Endothelial cell of umbilical vein (primary cell): ENCODE measurements around the gene TAMALIN. TPM values are rescaled to one million over a fixed set of nuclear protein-coding genes. Genes with fewer than 3 reads are reported as not detected.

Source experiments
- BruUV-seq: library from RNA; stranded (reverse); fragments of 400-500 nt; replicated peaks from 2 replicates; lab custom pipeline; 2021; lab: Mats Ljungman, UMichigan
- CTCF ChIA-PET: fragments of 300-600, 350-600 bp; sonication (Branson Sonifier 250); formaldehyde crosslinking; loops from one replicate; lab custom pipeline; 2021; ENCODE audit warnings: antibody characterized with exemption, inconsistent platforms; lab: Charles Lee
- POLR2A ChIA-PET: fragments of 300-600, 350-600 bp; sonication (Branson Sonifier 250); formaldehyde crosslinking; loops from one replicate; lab custom pipeline; 2021; ENCODE audit warnings: antibody characterized with exemption, inconsistent platforms; lab: Charles Lee
- DNase-seq: peaks from one replicate; pipeline ENCODE4 v3.0.0-alpha.2; 2011; ENCODE audit warnings: low read depth, low spot score
- FAIRE-seq: peaks from 2 replicates; lab custom pipeline; 2011; peaks lifted over from hg19 to GRCh38; lab: Jason Lieb, UNC
- H2AFZ ChIP-seq: 2 replicates; pipeline ENCODE4 v1.6.0; 2012; ENCODE audit warnings: low read depth, low read length, control low read depth, inconsistent platforms
- H3K27ac ChIP-seq: 2 replicates; pipeline ENCODE4 v1.5.1; 2011; ENCODE audit warnings: low read depth, mild to moderate bottlenecking, control low read depth, low read length, moderate library complexity; ENCODE audit not compliant: insufficient read depth
- H3K27me3 ChIP-seq, 2 experiments: 2 replicates each; pipeline versions ENCODE4 v1.6.0 to v1.6.1; 2011; ENCODE audit warnings: low read length in 2 of 2, mixed read lengths in 1 of 2; ENCODE audit not compliant: control insufficient read depth in 2 of 2, insufficient read depth in 2 of 2
- H3K36me3 ChIP-seq, 2 experiments: 2 replicates in 1 of 2; 3 replicates in 1 of 2; pipeline ENCODE4 v1.5.1; 2011; ENCODE audit warnings: low read length in 2 of 2, mild to moderate bottlenecking in 1 of 2, moderate library complexity in 1 of 2; ENCODE audit not compliant: control insufficient read depth in 2 of 2, insufficient read depth in 2 of 2; ENCODE audit errors: extremely low read depth in 1 of 2
- H3K4me1 ChIP-seq: 3 replicates; pipeline ENCODE4 v1.5.1; 2011; ENCODE audit warnings: mild to moderate bottlenecking, low read length; ENCODE audit not compliant: control insufficient read depth, insufficient read depth; ENCODE audit errors: extremely low read depth
- H3K4me2 ChIP-seq: 2 replicates; pipeline ENCODE4 v1.6.1; 2011; ENCODE audit warnings: low read length, control low read depth, mixed read lengths; ENCODE audit not compliant: insufficient read depth
- H3K4me3 ChIP-seq, 3 experiments: fragments of 200-600 bp in 1 of 3; sonication (generic), shearing (Covaris generic) in 1 of 3; replicated peaks in 1 of 3; 2 replicates each; pipeline ENCODE4 v1.5.1; 2011 to 2016; ENCODE audit warnings: control low read depth in 3 of 3, low read length in 3 of 3, mild to moderate bottlenecking in 2 of 3, inconsistent platforms in 1 of 3, low read depth in 1 of 3, moderate library complexity in 1 of 3; ENCODE audit not compliant: insufficient read depth in 1 of 3
- H3K79me2 ChIP-seq: 2 replicates; pipeline ENCODE4 v1.6.0; 2012; ENCODE audit warnings: low read length, inconsistent platforms; ENCODE audit not compliant: control insufficient read depth, insufficient read depth
- H3K9ac ChIP-seq: replicated peaks from 2 replicates; pipeline ENCODE3; 2011; ENCODE audit warnings: low read length, control low read depth; ENCODE audit not compliant: insufficient read depth; ENCODE audit errors: extremely low read depth
- H3K9me1 ChIP-seq: replicated peaks from 3 replicates; pipeline ENCODE4 v1.6.0; 2011; ENCODE audit warnings: mild to moderate bottlenecking, low read length; ENCODE audit not compliant: control insufficient read depth, insufficient read depth; ENCODE audit errors: extremely low read depth
- H3K9me3 ChIP-seq: replicated peaks from 2 replicates; pipeline ENCODE4 v1.5.1; 2012; ENCODE audit warnings: low read length, inconsistent platforms; ENCODE audit not compliant: control insufficient read depth, insufficient read depth
- H4K20me1 ChIP-seq: replicated peaks from 2 replicates; pipeline ENCODE3; 2011; ENCODE audit warnings: mild to moderate bottlenecking, low read length; ENCODE audit not compliant: control insufficient read depth, insufficient read depth; ENCODE audit errors: extremely low read depth
- EZH2 ChIP-seq: IDR thresholded peaks from 2 replicates; pipeline ENCODE4 v1.6.1; 2012; ENCODE audit warnings: borderline replicate concordance, low read depth, mild to moderate bottlenecking, moderate library complexity, low read length, inconsistent platforms; ENCODE audit not compliant: severe bottlenecking
- MAX ChIP-seq: IDR thresholded peaks from 2 replicates; pipeline ENCODE4 v1.6.1; 2011; ENCODE audit not compliant: insufficient read depth, insufficient read length
- POLR2AphosphoS5 ChIP-seq: IDR thresholded peaks from 2 replicates; pipeline ENCODE4 v1.6.1; 2012; ENCODE audit warnings: low read depth, mild to moderate bottlenecking, control low read depth, low read length, moderate library complexity; ENCODE audit not compliant: insufficient read depth
- dilution Hi-C: fragments of 300-500 bp; cut with MboI; formaldehyde crosslinking; loops from one replicate; pipeline ENCODE4 v1.15.0; 2019; ENCODE audit warnings: low sequenced_read_pairs; ENCODE audit not compliant: extremely low pct_ligation_motif_present
- intact Hi-C: fragments of 100-400 bp; cut with micrococcal nuclease; formaldehyde crosslinking; loops from one replicate; pipeline ENCODE4 v1.10.0; 2022
- polyA plus RNA-seq, 4 experiments: library from polyadenylated mRNA; depleted of rRNA in 3 of 4; stranded (reverse) in 3 of 4; unstranded in 1 of 4; fragments of >200 nt; gene quantifications; 2 replicates each; pipeline versions ENCODE4 v1.2.1 to v1.2.3, GENCODE V29; 2011 to 2012; ENCODE audit warnings: missing spikeins in 1 of 4
- total RNA-seq: library from RNA; stranded (reverse); gene quantifications from 2 replicates; pipeline ENCODE4 v1.2.3, GENCODE V29; 2021
- TF ChIP-seq, protein P1 (sequence below), 2 donors: IDR thresholded peaks; 1 replicate in 1 of 2; 2 replicates in 1 of 2; pipeline ENCODE4 v1.5.1; 2011; ENCODE audit warnings: low read length in 2 of 2, mild to moderate bottlenecking in 2 of 2, moderate library complexity in 2 of 2, control low read depth in 1 of 2, inconsistent platforms in 1 of 2, low read depth in 1 of 2; ENCODE audit not compliant: insufficient read depth in 1 of 2; ENCODE audit errors: extremely low read depth in 1 of 2

Gene TAMALIN
- total and polyA plus RNA-seq, 2 donors (not counting 3 experiments of a cell fraction or from before 2014, with no cell fraction given) = 53.3 to 87.5 TPM

- Histone ChIP-seq H3K27ac (peak overlapping the region; percentile 98), H3K4me2 (peak overlapping the region; percentile 62), H3K4me1 (peaks cover 78% of the 10 kb centered on the region), H4K20me1 (no peaks in the 10 kb centered on the region), H3K36me3 (peaks cover 5 to 9% of the 10 kb centered on the region in 2 experiments), H2AFZ (no peak overlapping the region), H3K27me3 (no peaks in the 10 kb centered on the region), H3K4me3 (peak overlapping the region in 1 of 3 experiments; percentile 3), H3K9me3 (no peaks in the 10 kb centered on the region), H3K9me1 (no peaks in the 10 kb centered on the region), H3K79me2 (peaks cover 63% of the 10 kb centered on the region), H3K9ac (peak overlapping the region; percentile 73)
- intact Hi-C loops (loop anchor here (1.0 to 2.0 kb wide), 4 partner anchors 8 to 75 kb away; no protein-coding TSS in a partner anchor), dilution Hi-C loops (no loop called here)
- CTCF ChIA-PET = interaction anchor here (1.2 to 5.7 kb wide), 11 partner anchors 10 to 84 kb away, joined by 3 to 39 read pairs (median 10); partner anchors contain the start of genes ACVR1B and ANKRD33
- POLR2A ChIA-PET = interaction anchor here (0.6 to 0.8 kb wide), 2 partner anchors 35 to 86 kb away, joined by 4 to 6 read pairs; partner anchors contain the start of gene TAMALIN
- DNase-seq = peak; percentile 47
- TF ChIP-seq POLR2AphosphoS5 (no peak), EZH2 (no peak), MAX (no peak)
- TF ChIP-seq, protein P1, sequence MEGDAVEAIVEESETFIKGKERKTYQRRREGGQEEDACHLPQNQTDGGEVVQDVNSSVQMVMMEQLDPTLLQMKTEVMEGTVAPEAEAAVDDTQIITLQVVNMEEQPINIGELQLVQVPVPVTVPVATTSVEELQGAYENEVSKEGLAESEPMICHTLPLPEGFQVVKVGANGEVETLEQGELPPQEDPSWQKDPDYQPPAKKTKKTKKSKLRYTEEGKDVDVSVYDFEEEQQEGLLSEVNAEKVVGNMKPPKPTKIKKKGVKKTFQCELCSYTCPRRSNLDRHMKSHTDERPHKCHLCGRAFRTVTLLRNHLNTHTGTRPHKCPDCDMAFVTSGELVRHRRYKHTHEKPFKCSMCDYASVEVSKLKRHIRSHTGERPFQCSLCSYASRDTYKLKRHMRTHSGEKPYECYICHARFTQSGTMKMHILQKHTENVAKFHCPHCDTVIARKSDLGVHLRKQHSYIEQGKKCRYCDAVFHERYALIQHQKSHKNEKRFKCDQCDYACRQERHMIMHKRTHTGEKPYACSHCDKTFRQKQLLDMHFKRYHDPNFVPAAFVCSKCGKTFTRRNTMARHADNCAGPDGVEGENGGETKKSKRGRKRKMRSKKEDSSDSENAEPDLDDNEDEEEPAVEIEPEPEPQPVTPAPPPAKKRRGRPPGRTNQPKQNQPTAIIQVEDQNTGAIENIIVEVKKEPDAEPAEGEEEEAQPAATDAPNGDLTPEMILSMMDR (IDR thresholded peaks at IDR 0.05; ENCODE audit: extremely low read depth in 1 of 2, insufficient read depth in 1 of 2, low read depth in 1 of 2, low read length in 2 of 2) = no peak
- peak; percentile 42 for FAIRE-seq
- BruUV-seq = TSS peak; percentile 53
Measured at GRCh38 chr12:51971679-51972421, 34.9 kb upstream of the TAMALIN start.
